Kidney (tissue), 14 donors: ENCODE measurements around the gene ARNT2. TPM values are rescaled to one million over a fixed set of nuclear protein-coding genes. Genes with fewer than 3 reads are reported as not detected.
A peak's percentile ranks its signal among the peaks of the same experiment; 100 is the strongest.

Experiments used
- DNase-seq, 5 donors: peaks; one replicate each; pipeline ENCODE4 v3.0.0-alpha.2; 2013 to 2020
- FAIRE-seq: peaks from 2 replicates; lab custom pipeline; 2012; peaks lifted over from hg19 to GRCh38; lab: Jason Lieb, UNC
- H3K27ac ChIP-seq, 2 donors: one replicate each; pipeline ENCODE4 v1.7.0; 2013; ENCODE audit warnings: low read depth in 2 of 2, low read length in 2 of 2, inconsistent platforms in 1 of 2
- H3K27me3 ChIP-seq: one replicate; pipeline ENCODE4 v1.7.1; 2013; ENCODE audit warnings: low read length, inconsistent platforms; ENCODE audit not compliant: control insufficient read depth, insufficient read depth
- H3K36me3 ChIP-seq, 3 donors: one replicate each; pipeline versions ENCODE4 v1.7.0 to v1.7.1; 2013; ENCODE audit warnings: low read length in 3 of 3, control low read depth in 1 of 3, inconsistent platforms in 1 of 3; ENCODE audit not compliant: insufficient read depth in 3 of 3, control insufficient read depth in 2 of 3
- H3K4me1 ChIP-seq, 3 donors: one replicate each; pipeline versions ENCODE4 v1.7.0 to v1.7.1; 2013; ENCODE audit warnings: low read length in 3 of 3, inconsistent platforms in 1 of 3, low read depth in 1 of 3; ENCODE audit not compliant: control insufficient read depth in 2 of 3, insufficient read depth in 2 of 3
- H3K4me3 ChIP-seq, 3 donors: one replicate each; pipeline versions ENCODE4 v1.7.0 to v1.8.1; 2013; ENCODE audit warnings: low read length in 3 of 3, control low read depth in 1 of 3, inconsistent platforms in 1 of 3
- H3K9ac ChIP-seq, 3 donors: one replicate each; pipeline versions ENCODE4 v1.7.0 to v1.7.1; 2013; ENCODE audit warnings: low read length in 3 of 3, control low read depth in 1 of 3, inconsistent platforms in 1 of 3
- H3K9me3 ChIP-seq, 3 donors: one replicate each; pipeline versions ENCODE4 v1.7.0 to v1.7.1; 2013; ENCODE audit warnings: low read length in 3 of 3, control low read depth in 1 of 3, inconsistent platforms in 1 of 3; ENCODE audit not compliant: control insufficient read depth in 2 of 3, insufficient read depth in 1 of 3
- CTCF ChIP-seq: IDR thresholded peaks from 3 replicates; pipeline ENCODE4 v1.5.1; 2012; ENCODE audit warnings: mild to moderate bottlenecking, moderate library complexity, borderline replicate concordance; ENCODE audit not compliant: insufficient read depth; ENCODE audit errors: extremely low read depth
- intact Hi-C: fragments of 100-400 bp; cut with DNase I; formaldehyde crosslinking; loops from one replicate; pipeline ENCODE4 v1.11.1; 2022
- polyA plus RNA-seq: library from polyadenylated mRNA; stranded (reverse); fragments of 350-450 nt; fragmentation: Illumina TruSeq; extraction: RNeasy Lipid Tissue Mini Kit (QIAGEN cat#74804); gene quantifications from one replicate; pipeline ENCODE4 v1.2.3, GENCODE V29; 2014; ENCODE audit warnings: low read depth, low replicate concordance; ENCODE audit not compliant: insufficient read depth
- total RNA-seq: library from RNA; stranded (reverse); fragmentation: NEBNext Ultra II Directional; extraction: Animal tissue kit (Norgen Biotek cat#: 25700); gene quantifications from one replicate; pipeline ENCODE4 v1.2.1, GENCODE V29; 2021
- donor health status: control.
- donor health status: control.
- donor health status: control.
- donor health status: control.
- donor health status: control.
- donor health status: DM: yes; HTN: yes; CAD: no.
- donor health status: Normal renal cell carcinoma (clear cell type).

The ARNT2 gene
- total and polyA plus RNA-seq, 2 donors from 2014 or later: 12.2 to 38.2 TPM

DNA sequence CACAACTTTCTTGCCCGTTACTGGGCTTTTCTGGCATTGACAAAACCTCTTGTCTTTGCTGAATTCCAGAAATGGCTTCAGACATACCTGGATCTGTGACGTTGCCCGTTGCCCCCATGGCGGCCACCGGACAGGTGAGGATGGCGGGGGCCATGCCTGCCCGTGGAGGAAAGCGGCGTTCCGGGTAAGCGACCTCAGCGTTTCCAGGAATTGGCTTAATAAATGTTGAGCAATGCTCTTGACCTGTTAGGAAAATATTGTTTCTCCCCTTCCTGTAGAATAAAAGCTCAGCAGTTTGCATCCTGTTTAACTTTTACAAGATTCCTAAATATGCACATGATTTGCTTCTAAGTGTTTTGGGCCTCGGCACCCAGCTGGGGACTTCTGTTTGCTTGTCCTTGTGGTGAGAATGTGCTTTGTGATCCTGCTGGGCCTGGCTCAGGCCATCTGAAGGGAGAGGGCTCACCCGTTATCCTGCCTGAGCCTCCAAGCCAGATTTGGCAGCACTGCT, 46.7 kb downstream of the ARNT2 start:
- Histone ChIP-seq H3K36me3 (no peaks in the 10 kb centered on the region), H3K27ac (no peak overlapping the region), H3K9me3 (no peaks in the 10 kb centered on the region), H3K27me3 (no peaks in the 10 kb centered on the region), H3K4me1 (peaks cover 2 to 11% (median 9%) of the 10 kb centered on the region in 3 donors), H3K4me3 (no peak overlapping the region), H3K9ac (no peak overlapping the region)
- DNase-seq (peak in 1 of 5 donors; percentile 42), FAIRE-seq (no peak)
- intact Hi-C loops: loop anchor here (10.0 kb wide), 1 partner anchor 514 kb away; no protein-coding TSS in a partner anchor
- no peak for TF ChIP-seq CTCF

GRCh38 chr15:80452166-80452565, 48.0 kb downstream of the ARNT2 start:
- no peaks in the 10 kb centered on the region for H3K9me3 ChIP-seq
- H3K27ac ChIP-seq: no peak overlapping the region
- H3K4me1 ChIP-seq: peaks cover 2 to 17% (median 12%) of the 10 kb centered on the region in 3 donors
- H3K9ac ChIP-seq: no peak overlapping the region
- H3K36me3 ChIP-seq: no peaks in the 10 kb centered on the region
- intact Hi-C loops: loop anchor here (10.0 kb wide), 1 partner anchor 513 kb away; no protein-coding TSS in a partner anchor
- no peaks in the 10 kb centered on the region for H3K27me3 ChIP-seq
- FAIRE-seq (no peak), DNase-seq (peak in 1 of 5 donors; percentile 37)
- no peak overlapping the region for H3K4me3 ChIP-seq
- TF ChIP-seq CTCF: no peak

DNA sequence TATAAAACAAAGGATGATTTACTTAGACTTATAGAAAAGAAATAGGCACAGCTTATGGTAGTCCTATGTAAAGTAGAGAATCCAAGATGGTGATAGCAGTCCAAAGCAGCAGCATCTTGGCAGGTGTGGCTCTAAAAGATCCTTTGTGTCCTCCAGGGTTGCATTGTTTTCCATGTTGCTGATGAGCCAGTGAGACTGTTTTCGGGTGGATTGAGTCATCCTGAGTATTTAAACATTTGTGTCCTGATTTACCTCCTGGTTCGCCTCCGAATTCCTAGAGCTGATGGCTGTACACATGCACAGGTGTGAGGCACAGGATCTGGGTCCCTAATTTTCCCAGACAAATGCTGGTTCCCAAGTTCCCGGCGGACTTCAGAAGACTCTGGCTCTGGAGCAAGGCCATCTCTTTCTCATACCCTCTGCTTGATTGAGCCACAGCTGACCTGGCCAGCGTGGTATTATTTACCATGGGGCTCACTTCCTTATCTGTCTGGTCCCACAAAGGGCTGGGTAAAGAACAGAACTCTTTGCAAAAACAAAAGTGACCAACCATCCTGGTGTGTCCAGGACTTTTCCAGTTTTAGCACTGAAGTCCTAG, 51.0 kb downstream of the ARNT2 start:
- intact Hi-C loops: loop anchor here (10.0 kb wide), 1 partner anchor 510 kb away; no protein-coding TSS in a partner anchor
- Histone ChIP-seq H3K4me3 (no peak overlapping the region), H3K9me3 (no peaks in the 10 kb centered on the region), H3K27me3 (no peaks in the 10 kb centered on the region), H3K4me1 (peaks cover 2 to 17% (median 12%) of the 10 kb centered on the region in 3 donors), H3K9ac (no peak overlapping the region), H3K36me3 (no peaks in the 10 kb centered on the region), H3K27ac (no peak overlapping the region)
- no peak for TF ChIP-seq CTCF
- DNase-seq (no peak), FAIRE-seq (no peak)
